Measurements from ENCODE around the gene UTF1. TPM values are rescaled to one million over a fixed set of nuclear protein-coding genes. Genes with fewer than 3 reads are reported as not detected.

UTF1 gene
- total and polyA plus RNA-seq, 2 of the 8 experiments (the other 6 are each of a cell fraction or from before 2014, with no cell fraction given) = 0.47 to 21.8 TPM

DNA sequence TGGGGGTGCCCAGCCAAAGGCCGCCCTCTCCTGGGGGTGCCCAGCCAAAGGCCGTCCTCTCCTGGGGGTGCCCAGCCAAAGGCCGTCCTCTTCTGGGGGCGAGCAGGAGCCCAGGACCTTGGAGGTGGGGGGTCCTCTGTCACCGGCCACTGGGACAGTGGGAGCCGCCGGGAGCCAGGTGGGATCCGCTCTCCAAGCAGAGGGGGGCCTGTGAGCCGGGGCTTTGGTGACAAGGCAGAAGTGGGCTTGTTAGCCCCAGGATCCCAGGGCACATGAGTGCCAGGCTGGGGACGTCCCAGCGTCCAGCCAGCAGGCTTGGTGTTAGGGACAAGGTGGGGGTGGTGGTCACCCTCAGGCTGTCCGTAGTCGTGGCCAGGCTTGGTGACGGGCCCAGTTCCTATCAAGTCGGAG is 29.4 kb upstream of the UTF1 start (continued):
- TF ChIP-seq, protein P1, sequence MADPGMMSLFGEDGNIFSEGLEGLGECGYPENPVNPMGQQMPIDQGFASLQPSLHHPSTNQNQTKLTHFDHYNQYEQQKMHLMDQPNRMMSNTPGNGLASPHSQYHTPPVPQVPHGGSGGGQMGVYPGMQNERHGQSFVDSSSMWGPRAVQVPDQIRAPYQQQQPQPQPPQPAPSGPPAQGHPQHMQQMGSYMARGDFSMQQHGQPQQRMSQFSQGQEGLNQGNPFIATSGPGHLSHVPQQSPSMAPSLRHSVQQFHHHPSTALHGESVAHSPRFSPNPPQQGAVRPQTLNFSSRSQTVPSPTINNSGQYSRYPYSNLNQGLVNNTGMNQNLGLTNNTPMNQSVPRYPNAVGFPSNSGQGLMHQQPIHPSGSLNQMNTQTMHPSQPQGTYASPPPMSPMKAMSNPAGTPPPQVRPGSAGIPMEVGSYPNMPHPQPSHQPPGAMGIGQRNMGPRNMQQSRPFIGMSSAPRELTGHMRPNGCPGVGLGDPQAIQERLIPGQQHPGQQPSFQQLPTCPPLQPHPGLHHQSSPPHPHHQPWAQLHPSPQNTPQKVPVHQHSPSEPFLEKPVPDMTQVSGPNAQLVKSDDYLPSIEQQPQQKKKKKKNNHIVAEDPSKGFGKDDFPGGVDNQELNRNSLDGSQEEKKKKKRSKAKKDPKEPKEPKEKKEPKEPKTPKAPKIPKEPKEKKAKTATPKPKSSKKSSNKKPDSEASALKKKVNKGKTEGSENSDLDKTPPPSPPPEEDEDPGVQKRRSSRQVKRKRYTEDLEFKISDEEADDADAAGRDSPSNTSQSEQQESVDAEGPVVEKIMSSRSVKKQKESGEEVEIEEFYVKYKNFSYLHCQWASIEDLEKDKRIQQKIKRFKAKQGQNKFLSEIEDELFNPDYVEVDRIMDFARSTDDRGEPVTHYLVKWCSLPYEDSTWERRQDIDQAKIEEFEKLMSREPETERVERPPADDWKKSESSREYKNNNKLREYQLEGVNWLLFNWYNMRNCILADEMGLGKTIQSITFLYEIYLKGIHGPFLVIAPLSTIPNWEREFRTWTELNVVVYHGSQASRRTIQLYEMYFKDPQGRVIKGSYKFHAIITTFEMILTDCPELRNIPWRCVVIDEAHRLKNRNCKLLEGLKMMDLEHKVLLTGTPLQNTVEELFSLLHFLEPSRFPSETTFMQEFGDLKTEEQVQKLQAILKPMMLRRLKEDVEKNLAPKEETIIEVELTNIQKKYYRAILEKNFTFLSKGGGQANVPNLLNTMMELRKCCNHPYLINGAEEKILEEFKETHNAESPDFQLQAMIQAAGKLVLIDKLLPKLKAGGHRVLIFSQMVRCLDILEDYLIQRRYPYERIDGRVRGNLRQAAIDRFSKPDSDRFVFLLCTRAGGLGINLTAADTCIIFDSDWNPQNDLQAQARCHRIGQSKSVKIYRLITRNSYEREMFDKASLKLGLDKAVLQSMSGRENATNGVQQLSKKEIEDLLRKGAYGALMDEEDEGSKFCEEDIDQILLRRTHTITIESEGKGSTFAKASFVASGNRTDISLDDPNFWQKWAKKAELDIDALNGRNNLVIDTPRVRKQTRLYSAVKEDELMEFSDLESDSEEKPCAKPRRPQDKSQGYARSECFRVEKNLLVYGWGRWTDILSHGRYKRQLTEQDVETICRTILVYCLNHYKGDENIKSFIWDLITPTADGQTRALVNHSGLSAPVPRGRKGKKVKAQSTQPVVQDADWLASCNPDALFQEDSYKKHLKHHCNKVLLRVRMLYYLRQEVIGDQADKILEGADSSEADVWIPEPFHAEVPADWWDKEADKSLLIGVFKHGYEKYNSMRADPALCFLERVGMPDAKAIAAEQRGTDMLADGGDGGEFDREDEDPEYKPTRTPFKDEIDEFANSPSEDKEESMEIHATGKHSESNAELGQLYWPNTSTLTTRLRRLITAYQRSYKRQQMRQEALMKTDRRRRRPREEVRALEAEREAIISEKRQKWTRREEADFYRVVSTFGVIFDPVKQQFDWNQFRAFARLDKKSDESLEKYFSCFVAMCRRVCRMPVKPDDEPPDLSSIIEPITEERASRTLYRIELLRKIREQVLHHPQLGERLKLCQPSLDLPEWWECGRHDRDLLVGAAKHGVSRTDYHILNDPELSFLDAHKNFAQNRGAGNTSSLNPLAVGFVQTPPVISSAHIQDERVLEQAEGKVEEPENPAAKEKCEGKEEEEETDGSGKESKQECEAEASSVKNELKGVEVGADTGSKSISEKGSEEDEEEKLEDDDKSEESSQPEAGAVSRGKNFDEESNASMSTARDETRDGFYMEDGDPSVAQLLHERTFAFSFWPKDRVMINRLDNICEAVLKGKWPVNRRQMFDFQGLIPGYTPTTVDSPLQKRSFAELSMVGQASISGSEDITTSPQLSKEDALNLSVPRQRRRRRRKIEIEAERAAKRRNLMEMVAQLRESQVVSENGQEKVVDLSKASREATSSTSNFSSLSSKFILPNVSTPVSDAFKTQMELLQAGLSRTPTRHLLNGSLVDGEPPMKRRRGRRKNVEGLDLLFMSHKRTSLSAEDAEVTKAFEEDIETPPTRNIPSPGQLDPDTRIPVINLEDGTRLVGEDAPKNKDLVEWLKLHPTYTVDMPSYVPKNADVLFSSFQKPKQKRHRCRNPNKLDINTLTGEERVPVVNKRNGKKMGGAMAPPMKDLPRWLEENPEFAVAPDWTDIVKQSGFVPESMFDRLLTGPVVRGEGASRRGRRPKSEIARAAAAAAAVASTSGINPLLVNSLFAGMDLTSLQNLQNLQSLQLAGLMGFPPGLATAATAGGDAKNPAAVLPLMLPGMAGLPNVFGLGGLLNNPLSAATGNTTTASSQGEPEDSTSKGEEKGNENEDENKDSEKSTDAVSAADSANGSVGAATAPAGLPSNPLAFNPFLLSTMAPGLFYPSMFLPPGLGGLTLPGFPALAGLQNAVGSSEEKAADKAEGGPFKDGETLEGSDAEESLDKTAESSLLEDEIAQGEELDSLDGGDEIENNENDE (IDR thresholded peaks at IDR 0.05; ENCODE audit: insufficient replicate concordance, low read length) = no peak
- TF ChIP-seq HDAC2 (IDR thresholded peaks at IDR 0.05; ENCODE audit: borderline replicate concordance in 1 of 2, low read depth in 2 of 2, low read length in 2 of 2) (no peak), SP4 (IDR thresholded peaks at IDR 0.05; ENCODE audit: low read length) (no peak), SAP30 (IDR thresholded peaks at IDR 0.05; ENCODE audit: insufficient read depth, insufficient replicate concordance, low read length) (no peak), EZH2 (IDR thresholded peaks at IDR 0.05; ENCODE audit: low read depth, low read length, severe bottlenecking) (no peak)
